Transverse colon (tissue), 4 donors: ENCODE measurements around the gene ATAD1. TPM values are rescaled to one million over a fixed set of nuclear protein-coding genes. Genes with fewer than 3 reads are reported as not detected.
"Not testable (repeated sequence)": the region's sequence is repeated elsewhere in the genome, so short reads cannot be mapped to it uniquely, and the experiment has no call there.

Experiments
- DNase-seq: peaks from one replicate; pipeline ENCODE4 v3.0.0-alpha.2; 2019
- H3K27ac ChIP-seq, 4 donors: fragments of 200-600 bp; sonication (generic); 2 replicates each; pipeline ENCODE4 v1.5.1; 2016 to 2018; ENCODE audit warnings: inconsistent platforms in 4 of 4
- H3K27me3 ChIP-seq: fragments of 200-600 bp; sonication (generic); 2 replicates; pipeline ENCODE4 v1.5.1; 2017; ENCODE audit warnings: inconsistent platforms
- H3K36me3 ChIP-seq, 4 donors: fragments of 200-600 bp; sonication (generic); 2 replicates each; pipeline ENCODE4 v1.5.1; 2017 to 2019; ENCODE audit warnings: inconsistent platforms in 4 of 4
- H3K4me1 ChIP-seq, 4 donors: fragments of 200-600 bp; sonication (generic); 2 replicates each; pipeline ENCODE4 v1.5.1; 2017 to 2020; ENCODE audit warnings: inconsistent platforms in 4 of 4
- H3K4me3 ChIP-seq, 4 donors: fragments of 200-600 bp; sonication (generic); 1 replicate in 1 of 4; 2 replicates in 3 of 4; pipeline versions ENCODE4 v1.5.1 to v1.6.1; 2017 to 2019; ENCODE audit warnings: inconsistent platforms in 4 of 4
- H3K9me3 ChIP-seq, 2 donors: fragments of 200-600 bp; sonication (generic); 2 replicates each; pipeline ENCODE4 v1.5.1; 2017 to 2019; ENCODE audit warnings: inconsistent platforms in 2 of 2
- CTCF ChIP-seq, 5 experiments: fragments of 200-600 bp in 3 of 5; fragments of 450-650 bp in 2 of 5; sonication (generic) in 3 of 5; IDR thresholded peaks; 1 replicate in 2 of 5; 2 replicates in 3 of 5; pipeline ENCODE4 v1.5.1; 2016 to 2017; ENCODE audit warnings: antibody characterized with exemption in 5 of 5, inconsistent platforms in 3 of 5, mild to moderate bottlenecking in 2 of 5, moderate library complexity in 1 of 5
- EP300 ChIP-seq: sonication (generic); formaldehyde crosslinking; IDR thresholded peaks from one replicate; pipeline ENCODE4 v1.6.1; 2017; ENCODE audit warnings: antibody characterized with exemption, low read depth
- POLR2A ChIP-seq: fragments of 450-650 bp; IDR thresholded peaks from one replicate; pipeline ENCODE4 v1.6.1; 2016; ENCODE audit warnings: antibody characterized with exemption, mild to moderate bottlenecking, moderate library complexity
- POLR2AphosphoS5 ChIP-seq, 3 donors: sonication (generic); formaldehyde crosslinking; IDR thresholded peaks; one replicate each; pipeline ENCODE4 v1.6.1; 2016; ENCODE audit warnings: antibody characterized with exemption in 3 of 3
- WGBS, 2 donors: methylation state at CpG; one replicate each; pipeline ENCODE4 v1.1.5; 2018; ENCODE audit warnings: low coverage in 1 of 2; 5-methylcytosine and 5-hydroxymethylcytosine counted together
- in situ Hi-C, 4 donors: fragments of 200-750 bp; cut with MboI; loops; one replicate each; pipeline versions ENCODE4 v1.15.0 to v1.15.1; 2017; ENCODE audit warnings: low sequenced_read_pairs in 3 of 4, low pct_ligation_motif_present in 1 of 4, low pct_unique_long_range_greater_than_20kb in 1 of 4
- intact Hi-C: fragments of 100-400 bp; cut with DNase I; formaldehyde crosslinking; loops from one replicate; pipeline ENCODE4 v1.15.1; 2023; ENCODE audit warnings: low total_unique reads
- total RNA-seq, 4 donors: library from RNA; depleted of rRNA; stranded (reverse); fragments of >200 nt; gene quantifications; one replicate each; pipeline ENCODE4 v1.1.0, GENCODE V29; 2016

The ATAD1 gene
- total RNA-seq, 4 donors from 2014 or later = 8.6 to 43.5 (median 35.8) TPM

GRCh38 chr10:87852089-87852488 lies 34.1 kb upstream of the ATAD1 start:
- no peaks in the 10 kb centered on the region for H3K27me3 ChIP-seq
- no peak overlapping the region for H3K27ac ChIP-seq
- in situ Hi-C loops = loop anchor here (10.0 to 25.0 kb wide), 6 partner anchors 260 to 703 kb away; no protein-coding TSS in a partner anchor
- no peak for TF ChIP-seq POLR2A
- TF ChIP-seq CTCF (IDR thresholded peaks at IDR 0.05) = no peak
- TF ChIP-seq EP300 = no peak
- TF ChIP-seq POLR2AphosphoS5 (IDR thresholded peaks at IDR 0.05) = no peak
- 89 to 95% methylated on average over 1 of the region's 1 CpG for WGBS, 2 donors
- H3K4me3 ChIP-seq = no peak overlapping the region
- DNase-seq = no peak
- H3K4me1 ChIP-seq = peaks cover 0 to 5% (median 2%) of the 10 kb centered on the region in 4 donors
- H3K9me3 ChIP-seq = no peaks in the 10 kb centered on the region
- intact Hi-C loops = loop anchor here (10.0 kb wide), 2 partner anchors 263 to 703 kb away; no protein-coding TSS in a partner anchor
- no peaks in the 10 kb centered on the region for H3K36me3 ChIP-seq

- Histone ChIP-seq H3K27me3 (no peaks in the 10 kb centered on the region), H3K9me3 (no peaks in the 10 kb centered on the region), H3K4me3 (no peak overlapping the region), H3K4me1 (peaks cover 0 to 5% (median 2%) of the 10 kb centered on the region in 4 donors), H3K27ac (no peak overlapping the region), H3K36me3 (no peaks in the 10 kb centered on the region)
- TF ChIP-seq POLR2AphosphoS5 (IDR thresholded peaks at IDR 0.05) = no peak
- peak; percentile 64 to 67 (median 66) for TF ChIP-seq CTCF (IDR thresholded peaks at IDR 0.05)
- intact Hi-C loops = loop anchor here (10.0 kb wide), 2 partner anchors 264 to 704 kb away; no protein-coding TSS in a partner anchor
- 19 to 20% methylated on average over 5 of the region's 5 CpGs for WGBS, 2 donors
- in situ Hi-C loops = loop anchor here (10.0 to 25.0 kb wide), 6 partner anchors 262 to 704 kb away; no protein-coding TSS in a partner anchor
- DNase-seq = peak; percentile 68
These were observed 32.7 kb upstream of the ATAD1 start for GRCh38 chr10:87850742-87851205.

- no peak overlapping the region for H3K27ac ChIP-seq
- intact Hi-C loops (no loop called here), in situ Hi-C loops (loop anchor here in 1 of 4 donors (25.0 kb wide), 1 partner anchor 688 kb away; no protein-coding TSS in a partner anchor)
- TF ChIP-seq POLR2A = no peak
- H3K36me3 ChIP-seq = no peaks in the 10 kb centered on the region
- DNase-seq = no peak
- H3K4me3 ChIP-seq = no peak overlapping the region
- no peaks in the 10 kb centered on the region for H3K9me3 ChIP-seq
- H3K27me3 ChIP-seq = no peaks in the 10 kb centered on the region
- peaks cover 0 to 5% (median 2%) of the 10 kb centered on the region in 4 donors for H3K4me1 ChIP-seq
These were observed 31.0 kb upstream of the ATAD1 start for GRCh38 chr10:87849001-87849400.

GRCh38 chr10:87847550-87847949 lies 29.5 kb upstream of the ATAD1 start:
- no peak for DNase-seq
- Histone ChIP-seq H3K36me3 (no peaks in the 10 kb centered on the region), H3K9me3 (no peaks in the 10 kb centered on the region), H3K4me1 (peaks cover 0 to 12% (median 4%) of the 10 kb centered on the region in 4 donors), H3K27me3 (no peaks in the 10 kb centered on the region), H3K27ac (no peak overlapping the region), H3K4me3 (no peak overlapping the region)
- intact Hi-C loops = no loop called here
- in situ Hi-C loops = loop anchor here in 1 of 4 donors (25.0 kb wide), 1 partner anchor 690 kb away; no protein-coding TSS in a partner anchor
- TF ChIP-seq CTCF (IDR thresholded peaks at IDR 0.05) = no peak
- no peak for TF ChIP-seq POLR2AphosphoS5 (IDR thresholded peaks at IDR 0.05)
- no peak for TF ChIP-seq EP300
- TF ChIP-seq POLR2A = no peak

- H3K36me3 ChIP-seq, H3K27me3 ChIP-seq, intact Hi-C loops, H3K9me3 ChIP-seq, H3K27ac ChIP-seq, DNase-seq, H3K4me3 ChIP-seq: not testable (repeated sequence)
- peaks cover 0 to 17% (median 5%) of the 10 kb centered on the region in 4 donors for H3K4me1 ChIP-seq
- WGBS, 2 donors = 94 to 95% methylated on average over 6 to 8 of the region's 8 CpGs
- in situ Hi-C loops = loop anchor here in 1 of 4 donors (25.0 kb wide), 1 partner anchor 691 kb away; no protein-coding TSS in a partner anchor
These were observed 28.7 kb upstream of the ATAD1 start for GRCh38 chr10:87846711-87847110.
